MCF 10A (cell line): ENCODE data around the gene ACTL6B. TPM values are rescaled to one million over a fixed set of nuclear protein-coding genes. Genes with fewer than 3 reads are reported as not detected.

Source experiments
- BruUV-seq: library from RNA; stranded (reverse); fragments of 400-500 nt; replicated peaks from 2 replicates; lab custom pipeline; 2021; lab: Mats Ljungman, UMichigan
- CTCF ChIA-PET: fragments of 300-600 bp; sonication (Branson Sonifier 250); formaldehyde crosslinking; extraction: SDS; loops from one replicate; lab custom pipeline; 2021; ENCODE audit warnings: antibody characterized with exemption, inconsistent platforms; lab: Yijun Ruan, JAX
- POLR2A ChIA-PET: fragments of 300-600, 350-650 bp; sonication (Branson Sonifier 250); formaldehyde crosslinking; extraction: SDS; loops from one replicate; lab custom pipeline; 2020; ENCODE audit warnings: antibody characterized with exemption, inconsistent platforms; lab: Yijun Ruan, JAX
- DNase-seq: peaks from one replicate; pipeline ENCODE4 v3.0.0-alpha.2; 2018; ENCODE audit not compliant: unreplicated experiment
- H3K27ac Mint-ChIP-seq: one replicate; pipeline ENCODE4 v1.8.0; 2022; ENCODE audit warnings: mild to moderate bottlenecking, low read depth, mixed read lengths; ENCODE audit not compliant: unreplicated experiment
- H3K27me3 Mint-ChIP-seq: one replicate; pipeline ENCODE4 v1.8.0; 2022; ENCODE audit warnings: mixed read lengths; ENCODE audit not compliant: insufficient read depth, unreplicated experiment
- H3K36me3 Mint-ChIP-seq: one replicate; pipeline ENCODE4 v1.8.0; 2022; ENCODE audit warnings: mild to moderate bottlenecking, moderate library complexity, mixed read lengths; ENCODE audit not compliant: insufficient read depth, unreplicated experiment
- H3K4me1 Mint-ChIP-seq: one replicate; pipeline ENCODE4 v1.8.0; 2022; ENCODE audit warnings: mixed read lengths; ENCODE audit not compliant: insufficient read depth, unreplicated experiment
- H3K4me3 Mint-ChIP-seq: one replicate; pipeline ENCODE4 v1.8.0; 2022; ENCODE audit warnings: mild to moderate bottlenecking, moderate library complexity, mixed read lengths; ENCODE audit not compliant: unreplicated experiment
- H3K9me3 Mint-ChIP-seq: one replicate; pipeline ENCODE4 v1.8.0; 2022; ENCODE audit warnings: mixed read lengths; ENCODE audit not compliant: unreplicated experiment
- CTCF ChIP-seq: fragments of 200-600 bp; IDR thresholded peaks from one replicate; pipeline ENCODE4 v1.8.0; 2022; ENCODE audit warnings: antibody characterized with exemption, mild to moderate bottlenecking; ENCODE audit not compliant: unreplicated experiment
- intact Hi-C: fragments of 100-400 bp; cut with micrococcal nuclease; formaldehyde crosslinking; loops from 2 replicates; pipeline ENCODE4 v1.14.1; 2022
- total RNA-seq: library from RNA; stranded (reverse); gene quantifications from 2 replicates; pipeline ENCODE4 v1.2.3, GENCODE V29; 2022

The ACTL6B gene
- total RNA-seq, 1 experiment from 2014 or later, result not detected

GRCh38 chr7:100692578-100692961 lies 36.3 kb upstream of the ACTL6B start:
- Mint-ChIP-seq H3K4me3 (peak overlapping the region; percentile 93), H3K27ac (peak overlapping the region; percentile 92), H3K36me3 (peaks cover 31% of the 10 kb centered on the region), H3K27me3 (no peaks in the 10 kb centered on the region), H3K9me3 (no peaks in the 10 kb centered on the region), H3K4me1 (peaks cover 19% of the 10 kb centered on the region)
- no peak for DNase-seq
- ChIA-PET POLR2A (interaction anchor here (0.7 to 7.6 kb wide), 7 partner anchors 11 to 525 kb away, joined by 3 to 57 read pairs (median 24); partner anchors contain the start of genes FBXO24, GNB2, LRCH4 and POP7), CTCF (interaction anchor here (0.6 to 7.2 kb wide), 33 partner anchors 13 to 721 kb away, joined by 3 to 103 read pairs (median 4); partner anchors contain the start of genes FBXO24, LRCH4, MOSPD3 and POP7)
- no peak for TF ChIP-seq CTCF
- intact Hi-C loops, result loop anchor here (5.0 kb wide), 2 partner anchors 90 to 225 kb away; partner anchors contain the start of gene PCOLCE
- BruUV-seq, result no TSS peak

- peak; percentile 82 for DNase-seq
- Mint-ChIP-seq H3K27me3 (no peaks in the 10 kb centered on the region), H3K9me3 (no peaks in the 10 kb centered on the region), H3K36me3 (peaks cover 31% of the 10 kb centered on the region), H3K4me1 (peaks cover 19% of the 10 kb centered on the region), H3K4me3 (peak overlapping the region; percentile 93), H3K27ac (peak overlapping the region; percentile 92)
- TF ChIP-seq CTCF, result peak; percentile 81
- intact Hi-C loops, result loop anchor here (1.0 to 5.0 kb wide), 3 partner anchors 90 to 225 kb away; partner anchors contain the start of gene PCOLCE
- TSS peak; percentile 52 for BruUV-seq
- ChIA-PET CTCF (interaction anchor here (0.5 to 7.2 kb wide), 48 partner anchors 13 to 721 kb away, joined by 3 to 103 read pairs (median 4); partner anchors contain the start of genes EPO, FBXO24, LRCH4 and MOSPD3), POLR2A (interaction anchor here (0.6 to 7.6 kb wide), 8 partner anchors 10 to 526 kb away, joined by 3 to 57 read pairs (median 15); partner anchors contain the start of genes FBXO24, GNB2, LRCH4 and POP7)
Observed at GRCh38 chr7:100691676-100692577, 35.7 kb upstream of the ACTL6B start.

GRCh38 chr7:100689230-100690135 lies 33.2 kb upstream of the ACTL6B start:
- Mint-ChIP-seq H3K4me1 (peaks cover 19% of the 10 kb centered on the region), H3K9me3 (no peaks in the 10 kb centered on the region), H3K27me3 (no peaks in the 10 kb centered on the region), H3K4me3 (no peak overlapping the region), H3K27ac (no peak overlapping the region), H3K36me3 (peaks cover 52% of the 10 kb centered on the region)
- ChIA-PET POLR2A (interaction anchor here (0.7 to 7.6 kb wide), 5 partner anchors 15 to 126 kb away, joined by 3 to 57 read pairs (median 4); partner anchors contain the start of genes MOSPD3 and POP7), CTCF (interaction anchor here (0.5 to 7.2 kb wide), 10 partner anchors 11 to 243 kb away, joined by 3 to 103 read pairs (median 12); partner anchors contain the start of genes MOSPD3, POP7 and SLC12A9)
- no peak for TF ChIP-seq CTCF
- no TSS peak for BruUV-seq
- intact Hi-C loops, result loop anchor here (5.0 kb wide), 2 partner anchors 87 to 222 kb away; partner anchors contain the start of gene PCOLCE
- no peak for DNase-seq
